ENCODE data around the gene PLCH1. TPM values are rescaled to one million over a fixed set of nuclear protein-coding genes. Genes with fewer than 3 reads are reported as not detected.

PLCH1 gene
- total RNA-seq, 1 donor from 2014 or later: 4.5 TPM

DNA sequence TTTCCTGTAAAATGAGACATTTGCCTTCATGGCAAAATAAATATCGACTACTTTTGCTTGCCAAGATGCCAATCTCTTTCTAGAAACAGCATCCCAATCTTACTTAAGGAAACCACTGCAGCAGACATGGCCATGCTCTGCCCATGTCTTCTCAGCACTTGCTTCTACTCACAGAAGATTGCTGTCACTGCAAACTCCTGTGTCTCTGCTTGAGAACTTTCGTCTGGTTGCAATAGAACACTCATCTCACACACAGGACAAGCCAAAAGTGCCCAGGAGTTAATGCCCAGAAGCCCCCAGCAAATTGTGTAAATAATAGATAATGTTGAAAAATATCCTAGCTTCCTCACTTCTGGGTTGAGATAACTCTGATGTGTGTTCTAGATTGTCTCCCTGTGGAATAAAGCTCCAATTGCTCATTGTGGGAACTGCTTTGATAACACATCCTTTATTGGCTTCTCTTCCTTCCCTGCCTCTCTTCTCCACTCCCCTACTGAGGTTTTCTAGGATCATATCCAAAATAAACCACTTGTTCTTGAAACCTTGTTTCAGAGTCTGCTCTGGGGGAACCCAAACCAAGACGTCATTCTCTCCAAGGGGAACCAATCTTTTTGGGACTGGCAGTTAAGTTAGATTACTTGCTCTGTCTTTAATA, 295.1 kb downstream of the PLCH1 start:
- no peak for DNase-seq (ENCODE audit: low spot score)
- ATAC-seq: peak; percentile 87
- intact Hi-C loops (cut with DNase I): no loop called here

DNA sequence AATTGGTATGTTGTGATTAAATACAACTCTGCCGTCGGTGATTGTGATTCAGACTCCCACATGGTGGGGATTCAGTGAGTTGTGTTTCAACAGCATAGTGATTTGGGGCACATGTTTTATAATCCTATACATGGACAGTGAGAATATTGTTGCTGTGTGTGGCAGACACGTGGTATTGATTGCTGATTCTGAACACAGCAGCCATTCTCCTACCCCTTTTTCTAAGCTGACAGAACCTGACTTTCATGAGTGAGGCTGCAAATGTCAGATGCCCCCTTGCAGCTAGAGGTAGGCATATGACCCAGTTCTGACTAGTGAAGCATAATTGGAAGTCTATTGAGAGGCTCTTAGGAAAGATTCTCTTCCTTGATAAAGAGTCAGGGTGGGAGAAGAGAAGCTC, 296.3 kb downstream of the PLCH1 start:
- intact Hi-C loops (cut with DNase I): no loop called here
- no peak for DNase-seq (ENCODE audit: low spot score)
- ATAC-seq: no peak

DNA sequence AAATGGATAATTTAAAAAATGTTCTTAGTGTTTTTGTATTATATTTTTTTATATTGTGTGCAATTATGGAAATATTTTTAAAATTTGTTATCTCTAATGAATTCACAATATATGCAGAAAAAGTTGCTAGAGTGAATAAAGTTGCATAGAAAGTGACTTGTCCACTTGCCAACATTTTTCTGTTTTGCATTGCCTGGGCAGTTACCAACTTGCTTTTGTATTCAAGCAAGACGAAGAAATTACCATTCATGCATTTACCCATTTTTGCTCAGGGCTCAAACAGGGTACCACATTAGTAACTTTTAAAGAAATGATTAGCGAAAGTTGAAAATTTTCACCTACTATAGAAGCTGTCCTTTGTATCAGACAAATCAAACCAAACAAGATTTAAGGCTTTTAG, 298.5 kb downstream of the PLCH1 start:
- intact Hi-C loops (cut with DNase I): no loop called here
- ATAC-seq: no peak
- no peak for DNase-seq (ENCODE audit: low spot score)

DNA sequence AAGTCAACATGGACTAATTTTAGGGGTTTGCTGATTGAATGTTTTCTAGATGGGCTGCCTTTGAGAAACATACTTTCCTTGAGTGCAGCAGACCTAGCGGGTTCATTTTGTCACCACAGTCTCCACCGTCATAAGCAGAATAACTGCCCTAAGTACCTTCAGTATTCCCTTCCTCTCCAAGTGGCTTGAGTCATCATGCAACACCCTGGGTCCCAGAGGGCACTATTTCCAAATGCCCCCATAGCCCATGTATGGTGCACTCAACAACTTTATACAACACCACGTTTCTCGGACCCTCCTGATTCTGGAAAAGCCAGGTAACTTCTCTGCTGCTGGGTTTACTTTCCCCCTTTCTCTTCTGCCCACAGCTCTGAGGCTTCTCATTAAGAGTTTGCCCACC, 300.1 kb downstream of the PLCH1 start:
- intact Hi-C loops (cut with DNase I): no loop called here
- ATAC-seq (no peak), DNase-seq (ENCODE audit: low spot score) (no peak)

DNA sequence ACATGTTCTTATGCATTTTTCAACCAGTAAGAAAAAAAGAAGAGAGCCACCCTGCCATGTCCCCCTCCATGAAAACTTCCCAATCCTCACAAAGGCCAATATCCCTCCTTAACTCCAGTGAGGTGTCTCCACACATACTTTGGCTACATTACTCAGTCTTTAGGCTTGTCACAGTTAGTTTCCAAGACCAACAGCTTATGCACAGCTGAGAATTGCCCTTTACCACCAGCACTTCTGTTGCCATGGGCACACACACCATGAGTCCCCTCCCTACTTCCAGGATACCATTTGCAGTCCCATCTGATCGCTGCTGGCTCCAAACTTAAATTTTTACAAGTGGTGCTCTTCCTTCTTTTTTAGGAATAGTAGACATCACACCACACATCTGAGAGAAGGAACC, 301.1 kb downstream of the PLCH1 start:
- intact Hi-C loops (cut with DNase I): no loop called here

DNA sequence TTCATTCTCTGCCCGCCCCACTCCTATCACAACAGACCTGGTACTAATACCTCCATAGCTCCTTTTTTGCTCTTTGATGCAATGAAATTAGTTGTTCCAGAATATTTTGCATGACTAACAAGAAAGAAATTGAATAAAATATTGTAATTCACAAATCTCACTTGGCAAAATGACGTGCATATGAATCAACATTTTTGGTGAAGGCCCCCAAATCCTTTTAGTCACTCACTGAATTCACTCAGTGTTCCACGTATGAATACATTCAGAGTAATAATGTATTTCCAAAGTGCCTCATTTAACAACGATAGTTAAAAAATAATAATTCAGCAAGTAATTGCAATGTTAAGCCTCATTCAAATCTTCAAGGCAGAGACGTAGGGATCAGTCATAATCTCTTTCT, 302.8 kb downstream of the PLCH1 start:
- intact Hi-C loops (cut with DNase I): no loop called here
- no peak for DNase-seq (ENCODE audit: low spot score)
- ATAC-seq: no peak

More for the DNA sequence above, 301.1 kb downstream of the PLCH1 start:
- DNase-seq (ENCODE audit: low spot score) (no peak), ATAC-seq (no peak)

DNA sequence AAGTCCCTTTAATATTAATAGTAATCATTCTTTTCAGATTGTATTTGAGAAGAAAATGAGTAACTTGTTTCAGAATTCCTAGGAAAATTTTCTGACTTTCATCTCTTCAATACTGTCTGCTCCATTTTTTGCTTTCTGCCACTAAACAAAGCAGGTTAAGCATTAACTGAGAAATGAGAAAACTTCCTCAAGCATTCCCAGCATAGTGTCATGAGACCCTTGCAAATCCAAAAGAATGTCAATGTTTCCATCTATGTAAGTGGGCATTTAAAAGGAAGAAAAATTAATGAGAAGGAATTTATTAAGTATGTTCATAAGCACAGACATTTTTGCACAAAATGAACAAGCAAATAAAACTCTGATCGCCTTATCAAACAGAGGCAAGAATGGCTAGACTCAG, 303.4 kb downstream of the PLCH1 start:
- ATAC-seq: no peak
- intact Hi-C loops (cut with DNase I): no loop called here
- DNase-seq (ENCODE audit: low spot score): no peak

DNA sequence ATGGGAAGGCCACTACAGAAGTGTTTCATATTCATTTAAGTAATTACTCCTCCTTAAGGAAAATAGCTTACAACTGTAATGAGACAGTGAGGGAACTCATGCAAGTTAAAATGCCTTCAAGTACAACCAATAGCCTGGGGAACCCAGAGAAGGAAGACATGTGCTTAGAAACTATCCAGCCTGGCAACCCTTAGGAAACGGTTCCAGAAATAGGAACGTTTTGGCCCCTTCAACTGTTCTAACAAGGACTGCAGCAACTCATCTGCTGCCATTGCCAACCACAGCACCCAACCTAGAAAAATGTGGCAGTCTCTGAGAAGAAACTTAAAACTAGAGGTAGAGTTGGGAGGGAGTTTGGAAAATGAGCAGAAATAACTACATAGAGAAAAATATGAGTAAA, 303.8 kb downstream of the PLCH1 start:
- no peak for DNase-seq (ENCODE audit: low spot score)
- intact Hi-C loops (cut with DNase I): no loop called here
- no peak for ATAC-seq

DNA sequence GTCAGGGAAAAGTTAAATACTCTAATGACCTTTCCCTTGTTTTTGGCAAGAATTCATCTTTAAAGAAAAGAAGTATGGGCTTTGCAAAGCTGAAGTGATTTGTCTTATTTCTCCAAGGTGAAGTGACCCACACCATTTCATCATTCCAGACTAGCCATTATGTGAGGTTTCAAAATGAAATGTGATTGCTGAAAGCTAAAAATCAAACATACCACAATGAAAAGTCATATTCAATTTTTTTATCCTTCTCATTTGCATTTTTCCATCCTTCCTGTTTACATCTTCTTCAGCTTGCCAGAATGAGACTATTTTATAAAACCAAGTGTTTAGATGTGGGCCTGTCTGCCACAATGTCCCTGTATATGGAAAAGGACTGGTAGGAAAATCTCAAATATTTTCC, 309.1 kb downstream of the PLCH1 start:
- intact Hi-C loops (cut with DNase I): no loop called here
- DNase-seq (ENCODE audit: low spot score) (no peak), ATAC-seq (no peak)

DNA sequence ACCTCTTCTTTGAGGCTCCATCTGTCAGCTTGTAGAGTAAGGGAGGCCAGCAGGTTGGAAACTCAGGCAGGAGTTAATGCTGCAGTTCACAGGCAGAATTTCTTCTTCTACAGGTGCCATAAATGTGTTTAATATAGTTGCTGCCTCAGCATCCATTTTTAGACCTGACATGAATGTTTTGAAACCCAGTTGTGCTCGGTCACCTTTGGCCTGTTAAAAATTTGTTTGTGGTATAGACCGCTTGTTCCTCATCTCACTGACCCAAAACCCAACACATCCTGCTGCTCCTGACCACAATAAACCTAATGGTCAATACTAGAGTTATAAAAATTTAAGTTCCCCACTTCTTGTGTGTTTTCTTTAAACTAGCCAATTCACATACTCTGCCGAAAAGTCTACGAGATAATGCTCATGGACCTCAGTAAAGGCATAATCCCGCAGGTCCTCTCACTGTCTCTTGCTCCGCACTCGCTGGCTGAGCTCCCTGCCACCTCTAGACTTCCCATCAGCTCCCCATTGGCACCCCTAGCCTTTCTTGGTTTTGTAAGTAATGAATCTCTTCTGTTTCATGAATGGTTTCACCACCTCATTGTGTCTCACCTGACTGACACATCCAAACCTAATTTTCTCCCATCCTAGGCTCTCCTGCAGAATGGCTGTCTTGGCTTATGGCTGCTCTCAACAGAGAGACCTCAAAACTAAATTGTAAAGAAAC, 312.9 kb downstream of the PLCH1 start:
- ATAC-seq (no peak), DNase-seq (ENCODE audit: low spot score) (no peak)
- intact Hi-C loops (cut with DNase I): no loop called here

DNA sequence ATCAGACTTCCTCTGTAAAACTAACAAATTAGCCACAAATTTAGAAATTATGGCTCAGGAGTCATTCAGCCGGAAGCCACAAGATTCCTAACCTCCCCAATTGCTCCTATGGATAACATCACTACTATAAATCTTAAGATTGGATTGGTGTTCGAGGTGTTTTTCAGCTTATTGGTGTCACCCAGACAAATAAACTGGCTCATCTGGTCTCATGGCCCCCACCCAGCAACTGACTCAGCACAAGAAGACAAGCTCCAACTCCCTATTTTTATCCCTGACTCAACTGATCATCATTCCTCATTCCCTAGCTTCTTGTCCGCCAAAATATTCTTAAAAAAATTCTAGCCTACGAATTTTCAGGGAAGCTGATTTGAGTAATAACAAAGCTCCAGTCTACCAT, 316.3 kb downstream of the PLCH1 start:
- intact Hi-C loops (cut with DNase I): no loop called here
- DNase-seq (ENCODE audit: low spot score): no peak
- ATAC-seq: no peak

DNA sequence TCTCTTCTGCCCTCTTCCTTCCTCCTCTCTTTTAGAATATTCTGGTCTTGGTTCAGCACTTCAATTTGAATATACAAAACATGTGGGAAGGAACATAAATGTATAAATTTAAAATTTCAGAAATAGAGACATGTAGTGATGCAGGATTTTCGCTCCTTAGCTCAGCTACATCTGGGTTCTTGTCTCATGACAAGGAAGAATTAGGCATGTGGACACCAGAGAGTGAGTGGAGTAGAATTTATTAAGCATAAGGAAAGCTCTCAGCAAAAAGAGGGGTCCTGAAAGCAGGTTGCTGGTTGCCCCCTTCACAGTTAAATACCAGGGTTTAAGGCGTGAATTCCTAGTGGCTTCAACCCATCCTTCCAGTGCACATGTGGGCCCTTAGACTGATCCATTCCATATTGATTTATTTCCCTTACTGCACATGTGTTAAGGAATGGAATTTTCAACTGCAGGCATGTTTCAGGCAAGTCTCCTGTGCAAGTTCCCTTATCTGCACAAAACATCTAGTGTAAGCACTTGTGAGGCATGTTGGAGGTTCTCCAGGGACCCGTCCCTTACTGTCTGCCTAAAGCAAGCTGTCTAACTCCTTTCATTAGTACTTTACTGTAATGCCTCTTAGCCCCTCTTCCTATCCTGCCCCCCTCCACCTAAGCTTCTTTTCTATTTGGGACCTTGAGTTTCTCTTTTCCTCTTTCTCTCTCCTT, 318.2 kb downstream of the PLCH1 start:
- ATAC-seq (no peak), DNase-seq (ENCODE audit: low spot score) (no peak)
- intact Hi-C loops (cut with DNase I): no loop called here

DNA sequence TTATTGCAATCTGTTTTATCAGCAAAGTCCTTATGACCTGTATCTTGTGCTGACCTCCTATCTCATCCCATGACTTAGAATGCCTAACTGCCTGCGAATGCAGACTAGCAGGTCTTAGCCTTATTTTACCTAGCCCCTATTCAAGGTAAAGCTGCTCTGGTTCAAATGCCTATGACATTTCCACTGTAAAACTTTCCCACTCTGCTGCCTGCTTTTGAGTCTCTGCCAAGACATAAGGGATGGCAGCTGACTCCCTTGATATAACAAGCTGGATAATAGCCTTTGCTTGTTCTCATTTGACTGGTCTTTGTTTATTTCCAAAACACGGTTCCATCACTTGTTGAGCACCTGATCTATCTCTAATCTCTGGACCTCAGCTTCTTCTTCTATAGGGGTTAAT, 319.5 kb downstream of the PLCH1 start:
- ATAC-seq (no peak), DNase-seq (ENCODE audit: low spot score) (no peak)
- intact Hi-C loops (cut with DNase I): no loop called here

DNA sequence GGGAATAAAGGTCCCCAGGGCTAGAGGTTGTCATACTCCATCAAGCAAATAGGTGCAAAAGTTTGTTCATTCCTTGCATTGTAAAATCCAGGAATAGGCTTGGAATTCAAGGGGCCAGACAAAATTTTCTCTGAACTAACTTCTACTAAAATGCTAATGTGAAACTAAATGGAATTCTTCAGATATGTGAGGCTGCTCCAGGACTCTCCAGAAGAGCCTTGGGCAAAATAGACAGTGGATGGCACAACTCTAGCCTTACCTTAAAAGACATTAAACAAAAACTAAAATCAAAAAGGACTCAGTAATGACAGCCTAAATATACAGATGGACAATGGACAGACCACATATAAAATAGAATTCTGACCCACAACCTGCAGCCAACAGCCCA, 320.6 kb downstream of the PLCH1 start:
- no peak for ATAC-seq
- intact Hi-C loops (cut with DNase I): no loop called here
- no peak for DNase-seq (ENCODE audit: low spot score)

DNA sequence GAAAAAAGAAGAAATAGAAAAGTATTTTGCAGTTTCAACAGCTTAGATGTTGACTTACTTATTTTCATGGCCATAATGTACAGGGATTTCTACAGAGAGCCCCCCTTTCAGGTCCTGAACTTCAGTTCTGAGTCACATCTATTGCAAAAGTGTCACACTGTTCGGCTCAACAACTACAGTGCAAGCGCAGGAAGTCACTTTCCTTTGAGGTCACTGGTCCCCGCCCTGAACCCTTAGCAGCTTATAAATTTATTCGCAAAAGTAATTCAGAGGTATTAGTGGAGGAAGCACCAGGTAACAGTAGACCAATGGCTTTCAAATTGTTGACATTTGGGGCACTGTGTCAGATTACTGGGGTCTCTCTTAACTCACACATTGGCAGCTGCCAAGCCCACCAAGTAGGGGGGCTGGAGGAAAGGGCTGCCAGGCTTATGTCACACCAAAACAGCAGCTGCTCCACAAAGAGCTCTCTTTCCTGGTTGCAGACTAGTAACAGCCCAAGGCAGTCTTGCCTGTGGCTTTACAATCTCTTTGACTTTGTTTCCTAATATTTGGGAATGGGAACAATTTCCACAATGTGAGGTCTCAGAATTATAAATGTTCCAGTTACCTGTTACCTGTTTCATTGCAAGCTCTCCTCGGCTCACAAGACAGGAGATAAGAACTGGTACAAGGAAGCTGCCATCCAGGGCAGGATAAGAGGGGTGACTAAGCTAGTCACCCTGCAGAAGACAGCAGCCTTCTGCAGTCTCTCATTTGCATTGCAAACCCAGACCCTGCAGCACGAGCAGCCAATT, 321.1 kb downstream of the PLCH1 start:
- intact Hi-C loops (cut with DNase I): no loop called here
- ATAC-seq: no peak
- no peak for DNase-seq (ENCODE audit: low spot score)

DNA sequence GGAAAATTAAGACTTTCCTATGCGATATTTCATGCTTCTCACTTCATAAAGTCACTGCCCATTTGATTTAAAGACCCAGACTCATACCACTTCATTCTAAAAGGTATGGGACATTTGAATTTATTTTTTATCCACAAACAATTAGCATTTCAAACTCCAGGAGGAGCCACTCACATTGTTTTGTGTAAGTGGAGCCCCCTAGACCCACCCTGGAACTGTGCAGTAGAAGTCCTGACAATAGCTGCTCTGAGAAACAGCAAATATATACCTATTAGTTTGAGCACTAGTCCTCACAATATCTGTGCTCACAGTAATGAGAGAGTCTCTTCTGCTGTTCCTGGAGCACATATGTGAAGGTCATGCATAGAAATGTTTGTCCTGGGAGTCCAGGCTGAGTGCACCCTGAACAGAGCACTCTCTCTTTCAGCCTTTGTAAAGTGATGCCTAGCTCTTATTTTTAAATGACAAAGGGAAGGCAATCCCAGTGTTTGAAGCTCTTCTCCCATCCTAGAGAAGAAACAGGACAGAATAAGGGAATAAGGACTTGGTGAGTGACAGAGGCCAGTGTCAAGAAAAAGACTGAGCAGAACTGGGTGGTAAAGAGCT, 323.9 kb downstream of the PLCH1 start:
- ATAC-seq (peak; percentile 15), DNase-seq (ENCODE audit: low spot score) (no peak)
- intact Hi-C loops (cut with DNase I): no loop called here

DNA sequence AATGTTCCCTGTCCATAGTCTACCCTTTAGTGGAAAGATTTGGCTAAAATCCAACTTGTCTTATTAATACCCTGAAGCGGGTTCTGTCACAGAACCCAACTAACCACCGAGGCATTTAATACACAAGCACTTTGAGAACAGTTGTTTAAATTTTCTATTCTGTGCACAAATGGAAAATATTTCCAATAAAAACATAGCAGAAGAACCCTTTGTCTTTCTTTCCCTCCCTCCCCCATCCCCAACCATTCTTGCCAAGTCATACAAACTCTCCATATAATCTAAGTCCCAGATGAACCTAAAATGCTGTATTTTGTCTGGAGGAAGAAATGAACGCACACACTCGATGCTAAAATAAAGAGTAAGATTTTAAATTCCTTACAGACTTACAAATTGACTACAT, 324.5 kb downstream of the PLCH1 start:
- DNase-seq (ENCODE audit: low spot score): no peak

DNA sequence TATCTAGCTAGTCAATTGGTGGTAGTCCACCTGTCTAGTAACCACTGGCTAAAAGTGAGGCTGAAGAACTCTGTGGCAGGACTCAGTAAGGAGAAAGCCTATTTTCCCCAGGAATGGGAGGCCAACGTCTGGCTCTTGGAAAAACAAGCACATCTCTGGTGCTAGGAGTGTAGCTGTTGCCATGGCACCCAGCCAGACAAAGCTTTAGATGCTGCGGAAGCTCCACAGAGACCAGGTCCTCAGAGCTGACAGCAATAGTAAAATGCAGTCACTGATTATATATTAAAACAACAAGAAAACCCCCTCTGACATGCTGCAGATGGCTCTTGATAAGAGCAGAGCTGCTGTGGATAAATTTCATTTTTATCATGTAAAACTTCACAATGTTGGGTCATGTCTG, 326.5 kb downstream of the PLCH1 start:
- DNase-seq (ENCODE audit: low spot score) (no peak), ATAC-seq (no peak)
- intact Hi-C loops (cut with DNase I): no loop called here

More for the DNA sequence above, 324.5 kb downstream of the PLCH1 start:
- intact Hi-C loops (cut with DNase I): no loop called here
- ATAC-seq: no peak

DNA sequence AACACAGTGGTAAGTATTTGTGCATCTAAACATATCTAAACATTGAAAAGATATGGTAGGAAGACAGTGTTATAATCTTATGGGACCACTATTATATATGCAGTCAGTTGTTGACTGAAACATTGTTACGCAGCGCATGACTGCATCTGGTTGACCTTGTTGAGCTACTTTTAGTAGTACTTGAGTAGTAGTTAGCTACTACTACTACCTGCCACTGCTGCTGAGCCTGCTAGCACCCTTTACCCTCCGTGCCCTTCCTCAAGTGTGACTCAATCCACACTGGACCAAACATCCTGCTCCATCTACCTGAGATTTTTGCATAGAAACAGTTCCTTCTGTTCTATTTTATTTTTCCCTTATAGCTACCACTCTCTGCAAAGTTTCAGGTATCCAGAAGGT, 327.8 kb downstream of the PLCH1 start:
- ATAC-seq: no peak
- DNase-seq (ENCODE audit: low spot score): no peak
- intact Hi-C loops (cut with DNase I): no loop called here
